CD14-positive monocyte (primary cell): Measurements from ENCODE around the gene IL4R. TPM values are rescaled to one million over a fixed set of nuclear protein-coding genes. Genes with fewer than 3 reads are reported as not detected.
A peak's percentile ranks its signal among the peaks of the same experiment; 100 is the strongest.

Experiments used
- DNase-seq, 3 donors: peaks; one replicate each; pipeline ENCODE4 v3.0.0-alpha.2; 2011 to 2022
- H2AFZ ChIP-seq: 2 replicates; pipeline ENCODE4 v1.6.0; 2012; ENCODE audit warnings: mild to moderate bottlenecking, low read depth, low read length, inconsistent platforms; ENCODE audit not compliant: insufficient read depth, poor library complexity, severe bottlenecking
- H3K27ac ChIP-seq, 2 donors: 1 replicate in 1 of 2; 2 replicates in 1 of 2; pipeline ENCODE4 v1.5.1; 2012 to 2013; ENCODE audit warnings: low read length in 2 of 2, control low read depth in 1 of 2, inconsistent platforms in 1 of 2, low read depth in 1 of 2, mild to moderate bottlenecking in 1 of 2
- H3K27me3 ChIP-seq, 2 donors: one replicate each; pipeline versions ENCODE4 v1.6.0 to v1.6.1; 2011 to 2013; ENCODE audit warnings: low read length in 2 of 2; ENCODE audit not compliant: control insufficient read depth in 2 of 2, insufficient read depth in 2 of 2
- H3K36me3 ChIP-seq, 2 donors: replicated peaks in 1 of 2; 1 replicate in 1 of 2; 2 replicates in 1 of 2; pipeline versions ENCODE4 v1.5.1 to v1.6.1; 2012 to 2013; ENCODE audit warnings: low read length in 2 of 2, control low read depth in 1 of 2, inconsistent platforms in 1 of 2, mild to moderate bottlenecking in 1 of 2; ENCODE audit not compliant: insufficient read depth in 2 of 2, control insufficient read depth in 1 of 2
- H3K4me1 ChIP-seq, 2 donors: 1 replicate in 1 of 2; 2 replicates in 1 of 2; pipeline versions ENCODE4 v1.5.1 to v1.6.1; 2012 to 2013; ENCODE audit warnings: low read length in 2 of 2, control low read depth in 1 of 2, inconsistent platforms in 1 of 2, mild to moderate bottlenecking in 1 of 2, moderate library complexity in 1 of 2; ENCODE audit not compliant: insufficient read depth in 2 of 2, control insufficient read depth in 1 of 2
- H3K4me2 ChIP-seq: replicated peaks from 2 replicates; pipeline ENCODE3; 2012; ENCODE audit warnings: low read length, moderate library complexity, mild to moderate bottlenecking; ENCODE audit not compliant: poor library complexity, severe bottlenecking; ENCODE audit errors: extremely low read depth
- H3K4me3 ChIP-seq, 3 experiments: fragments of 200-600 bp in 1 of 3; sonication (generic) in 1 of 3; replicated peaks in 1 of 3; 1 replicate in 2 of 3; 2 replicates in 1 of 3; pipeline ENCODE4 v1.5.1; 2011 to 2013; ENCODE audit warnings: low read length in 3 of 3, mild to moderate bottlenecking in 3 of 3, control low read depth in 2 of 3, low read depth in 2 of 3, inconsistent platforms in 1 of 3, moderate library complexity in 1 of 3
- H3K79me2 ChIP-seq: 2 replicates; pipeline ENCODE4 v1.6.0; 2012; ENCODE audit warnings: mild to moderate bottlenecking, control low read depth, inconsistent platforms, low read length, moderate library complexity; ENCODE audit not compliant: insufficient read depth
- H3K9ac ChIP-seq: 2 replicates; pipeline ENCODE4 v1.6.0; 2017; ENCODE audit warnings: low read length, mild to moderate bottlenecking; ENCODE audit not compliant: insufficient read depth, poor library complexity, severe bottlenecking
- H3K9me3 ChIP-seq, 2 donors: replicated peaks in 1 of 2; 1 replicate in 1 of 2; 2 replicates in 1 of 2; pipeline versions ENCODE4 v1.5.1 to v1.6.1; 2012 to 2013; ENCODE audit warnings: low read length in 2 of 2, control low read depth in 1 of 2; ENCODE audit not compliant: control insufficient read depth in 1 of 2, insufficient read depth in 1 of 2
- H4K20me1 ChIP-seq: 2 replicates; pipeline ENCODE4 v1.6.0; 2012; ENCODE audit warnings: mild to moderate bottlenecking, low read length, control low read depth, moderate library complexity; ENCODE audit not compliant: insufficient read depth
- H3K27ac Mint-ChIP-seq, 7 donors: one replicate each; pipeline ENCODE4 v1.8.0; 2020; ENCODE audit warnings: mild to moderate bottlenecking in 7 of 7, mixed read lengths in 7 of 7, moderate library complexity in 6 of 7, inconsistent platforms in 2 of 7
- H3K27me3 Mint-ChIP-seq, 3 donors: one replicate each; pipeline ENCODE4 v1.8.0; 2021 to 2022; ENCODE audit warnings: low read depth in 3 of 3, mild to moderate bottlenecking in 3 of 3, mixed read lengths in 3 of 3, moderate library complexity in 3 of 3, inconsistent platforms in 1 of 3
- H3K36me3 Mint-ChIP-seq, 2 donors: one replicate each; pipeline ENCODE4 v1.8.0; 2020; ENCODE audit warnings: mixed read lengths in 2 of 2, inconsistent platforms in 1 of 2, mild to moderate bottlenecking in 1 of 2
- H3K4me1 Mint-ChIP-seq: one replicate; pipeline ENCODE4 v1.8.0; 2020; ENCODE audit warnings: mild to moderate bottlenecking, mixed read lengths
- H3K4me3 Mint-ChIP-seq, 2 donors: one replicate each; pipeline ENCODE4 v1.8.0; 2020; ENCODE audit warnings: mild to moderate bottlenecking in 2 of 2, mixed read lengths in 2 of 2, moderate library complexity in 1 of 2
- H3K9me3 Mint-ChIP-seq, 7 donors: one replicate each; pipeline ENCODE4 v1.8.0; 2020 to 2022; ENCODE audit warnings: mixed read lengths in 7 of 7, mild to moderate bottlenecking in 6 of 7, moderate library complexity in 6 of 7, inconsistent platforms in 2 of 7
- WGBS: methylation state at CpG from one replicate; pipeline ENCODE4 v1.1.5; 2013; ENCODE audit warnings: missing lambda C conversion rate; ENCODE audit not compliant: insufficient coverage; 5-methylcytosine and 5-hydroxymethylcytosine counted together
- intact Hi-C, 2 donors: fragments of 100-400 bp; cut with micrococcal nuclease; formaldehyde crosslinking; loops; one replicate each; pipeline versions ENCODE4 v1.15.0 to v1.15.1; 2023
- polyA plus RNA-seq, 3 donors: library from polyadenylated mRNA; depleted of rRNA in 1 of 3; unstranded in 2 of 3; stranded (reverse) in 1 of 3; fragments of 300-500 nt in 2 of 3; fragments of >200 nt in 1 of 3; fragmentation: Illumina TruSeq in 2 of 3; gene quantifications; 1 replicate in 2 of 3; 2 replicates in 1 of 3; pipeline ENCODE4 v1.2.3, GENCODE V29; 2012 to 2021
- TF ChIP-seq, protein P1 (sequence below): fragments of 200-600 bp; IDR thresholded peaks from one replicate; pipeline ENCODE4 v1.8.0; 2022; ENCODE audit warnings: antibody characterized with exemption, mild to moderate bottlenecking

The IL4R gene
- polyA plus RNA-seq, 3 donors, result 25.1 to 80.4 (median 35.6) TPM

DNA sequence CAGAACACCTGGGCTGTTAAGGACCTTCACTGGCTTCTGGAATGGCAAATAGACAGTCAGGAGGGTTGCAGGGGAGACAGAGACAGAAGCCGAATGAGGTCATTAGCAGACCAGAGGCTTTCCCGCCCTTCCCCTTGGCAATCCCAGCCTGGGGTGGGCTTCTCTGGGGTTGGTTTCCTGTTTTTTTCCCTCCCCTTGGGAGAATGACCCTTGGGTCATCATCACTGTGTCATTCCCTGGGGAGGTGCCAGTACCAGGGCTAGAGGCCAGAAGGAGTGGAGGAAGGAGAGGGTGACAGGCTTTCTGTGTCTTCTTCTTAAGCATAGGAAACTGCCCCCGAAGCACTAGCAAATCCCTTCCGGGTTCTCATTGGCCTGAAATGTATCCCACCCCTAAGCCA is 45.3 kb downstream of the IL4R start:
- Histone ChIP-seq H3K27ac (no peak overlapping the region), H3K27me3 (no peaks in the 10 kb centered on the region), H3K4me3 (no peak overlapping the region), H3K4me2 (no peak overlapping the region), H3K36me3 (peaks cover 91 to 99% of the 10 kb centered on the region in 2 donors), H4K20me1 (peaks cover 24% of the 10 kb centered on the region), H3K9ac (no peak overlapping the region), H2AFZ (no peak overlapping the region), H3K79me2 (no peaks in the 10 kb centered on the region), H3K9me3 (peaks cover 0 to 10% of the 10 kb centered on the region in 2 donors), H3K4me1 (no peaks in the 10 kb centered on the region)
- peaks cover 0 to 7% (median 4%) of the 10 kb centered on the region in 7 donors for H3K9me3 Mint-ChIP-seq
- intact Hi-C loops, result no loop called here
- H3K27ac Mint-ChIP-seq, result peak overlapping the region in 1 of 7 donors; percentile 54
- peaks cover 2% of the 10 kb centered on the region for H3K4me1 Mint-ChIP-seq
- H3K36me3 Mint-ChIP-seq, result peaks cover 89 to 99% of the 10 kb centered on the region in 2 donors
- peaks cover 0 to 3% (median 0%) of the 10 kb centered on the region in 3 donors for H3K27me3 Mint-ChIP-seq
- DNase-seq, result no peak
- TF ChIP-seq, protein P1, sequence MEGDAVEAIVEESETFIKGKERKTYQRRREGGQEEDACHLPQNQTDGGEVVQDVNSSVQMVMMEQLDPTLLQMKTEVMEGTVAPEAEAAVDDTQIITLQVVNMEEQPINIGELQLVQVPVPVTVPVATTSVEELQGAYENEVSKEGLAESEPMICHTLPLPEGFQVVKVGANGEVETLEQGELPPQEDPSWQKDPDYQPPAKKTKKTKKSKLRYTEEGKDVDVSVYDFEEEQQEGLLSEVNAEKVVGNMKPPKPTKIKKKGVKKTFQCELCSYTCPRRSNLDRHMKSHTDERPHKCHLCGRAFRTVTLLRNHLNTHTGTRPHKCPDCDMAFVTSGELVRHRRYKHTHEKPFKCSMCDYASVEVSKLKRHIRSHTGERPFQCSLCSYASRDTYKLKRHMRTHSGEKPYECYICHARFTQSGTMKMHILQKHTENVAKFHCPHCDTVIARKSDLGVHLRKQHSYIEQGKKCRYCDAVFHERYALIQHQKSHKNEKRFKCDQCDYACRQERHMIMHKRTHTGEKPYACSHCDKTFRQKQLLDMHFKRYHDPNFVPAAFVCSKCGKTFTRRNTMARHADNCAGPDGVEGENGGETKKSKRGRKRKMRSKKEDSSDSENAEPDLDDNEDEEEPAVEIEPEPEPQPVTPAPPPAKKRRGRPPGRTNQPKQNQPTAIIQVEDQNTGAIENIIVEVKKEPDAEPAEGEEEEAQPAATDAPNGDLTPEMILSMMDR, result no peak
- H3K4me3 Mint-ChIP-seq, result no peak overlapping the region
- WGBS, result 100% methylated on average over 2 of the region's 4 CpGs

DNA sequence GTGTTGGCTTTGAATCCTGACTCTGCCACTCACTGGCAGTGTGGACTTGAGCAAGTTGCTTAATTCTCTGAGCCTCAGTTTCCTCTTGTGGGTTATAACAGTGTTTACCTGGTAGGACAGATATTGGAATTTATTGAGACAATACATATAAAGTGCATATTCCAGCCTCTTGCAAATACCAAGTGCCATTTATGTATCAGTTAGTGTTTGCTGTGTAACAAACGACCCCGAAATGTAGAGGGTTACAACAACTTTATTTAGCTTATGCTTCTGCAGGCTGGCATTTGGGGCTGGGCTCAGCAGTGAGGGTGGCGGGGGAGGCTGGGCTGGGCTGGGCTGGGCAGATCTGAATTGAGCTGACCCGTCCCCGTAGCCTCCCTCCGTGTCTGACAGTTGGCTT is 45.8 kb downstream of the IL4R start:
- intact Hi-C loops, result no loop called here
- no peak for DNase-seq
- TF ChIP-seq, protein P1, result no peak
- Histone ChIP-seq H3K27me3 (no peaks in the 10 kb centered on the region), H4K20me1 (peaks cover 30% of the 10 kb centered on the region), H3K79me2 (no peaks in the 10 kb centered on the region), H3K4me2 (no peak overlapping the region), H3K4me3 (no peak overlapping the region), H2AFZ (no peak overlapping the region), H3K9me3 (peaks cover 0 to 10% of the 10 kb centered on the region in 2 donors), H3K9ac (no peak overlapping the region), H3K27ac (no peak overlapping the region), H3K36me3 (peaks cover 89 to 97% of the 10 kb centered on the region in 2 donors), H3K4me1 (no peaks in the 10 kb centered on the region)
- peaks cover 0 to 7% (median 4%) of the 10 kb centered on the region in 7 donors for H3K9me3 Mint-ChIP-seq
- peaks cover 87 to 99% of the 10 kb centered on the region in 2 donors for H3K36me3 Mint-ChIP-seq
- H3K4me3 Mint-ChIP-seq, result no peak overlapping the region
- 80% methylated on average over 5 of the region's 6 CpGs for WGBS
- peaks cover 2% of the 10 kb centered on the region for H3K4me1 Mint-ChIP-seq
- H3K27me3 Mint-ChIP-seq, result peaks cover 0 to 3% (median 0%) of the 10 kb centered on the region in 3 donors
- H3K27ac Mint-ChIP-seq, result no peak overlapping the region
